Measurements from ENCODE around the gene VEPH1.

VEPH1 gene

GRCh38 chr3:157384031-157384430, 119.2 kb downstream of the VEPH1 start:
- no peak overlapping the region for H3K4me3 ChIP-seq (ENCODE audit: control insufficient read depth in 1 of 7, extremely low read depth in 1 of 7, insufficient read depth in 4 of 7, low read depth in 2 of 7, low read length in 6 of 7)
- H3K27ac ChIP-seq (ENCODE audit: insufficient read depth in 1 of 2, low read depth in 1 of 2, low read length in 2 of 2, poor library complexity in 1 of 2, severe bottlenecking in 2 of 2): no peak overlapping the region
- no peak for DNase-seq
- no peaks in the 10 kb centered on the region for H3K9me3 ChIP-seq (ENCODE audit: control extremely low read depth in 1 of 5, control insufficient read depth in 4 of 5, insufficient read depth in 2 of 5, low read depth in 1 of 5, low read length in 4 of 5)
- WGBS (ENCODE audit: insufficient coverage): no CpG with 5 or more reads among the region's 2 CpGs
- ChIA-PET CTCF (no interaction called here), POLR2A (no interaction called here)
- no peaks in the 10 kb centered on the region for H3K36me3 ChIP-seq (ENCODE audit: control insufficient read depth in 4 of 4, insufficient read depth in 4 of 4, low read length in 3 of 4)
- no peaks in the 10 kb centered on the region for H3K4me1 ChIP-seq (ENCODE audit: control extremely low read depth in 1 of 4, control insufficient read depth in 4 of 4, insufficient read depth in 4 of 4, low read length in 3 of 4)
- no peaks in the 10 kb centered on the region for H3K27me3 ChIP-seq (replicated peaks in 2 of 5; ENCODE audit: control insufficient read depth in 4 of 5, insufficient read depth in 5 of 5, low read length in 4 of 5)

GRCh38 chr3:157381606-157382005, 121.6 kb downstream of the VEPH1 start:
- Histone ChIP-seq H3K27me3 (replicated peaks in 2 of 5; ENCODE audit: control insufficient read depth in 4 of 5, insufficient read depth in 5 of 5, low read length in 4 of 5) (no peaks in the 10 kb centered on the region), H3K36me3 (ENCODE audit: control insufficient read depth in 4 of 4, insufficient read depth in 4 of 4, low read length in 3 of 4) (no peaks in the 10 kb centered on the region), H3K9me3 (ENCODE audit: control extremely low read depth in 1 of 5, control insufficient read depth in 4 of 5, insufficient read depth in 2 of 5, low read depth in 1 of 5, low read length in 4 of 5) (no peaks in the 10 kb centered on the region), H3K4me3 (ENCODE audit: control insufficient read depth in 1 of 7, extremely low read depth in 1 of 7, insufficient read depth in 4 of 7, low read depth in 2 of 7, low read length in 6 of 7) (no peak overlapping the region), H3K4me1 (ENCODE audit: control extremely low read depth in 1 of 4, control insufficient read depth in 4 of 4, insufficient read depth in 4 of 4, low read length in 3 of 4) (no peaks in the 10 kb centered on the region), H3K27ac (ENCODE audit: insufficient read depth in 1 of 2, low read depth in 1 of 2, low read length in 2 of 2, poor library complexity in 1 of 2, severe bottlenecking in 2 of 2) (no peak overlapping the region)
- ChIA-PET POLR2A (no interaction called here), CTCF (interaction anchor here (1.5 kb wide), 1 partner anchor 9 kb away, joined by 4 read pairs; no protein-coding TSS in a partner anchor)
- WGBS (ENCODE audit: insufficient coverage): no CpG with 5 or more reads among the region's 4 CpGs
- no peak for DNase-seq

- H3K9me3 ChIP-seq (ENCODE audit: control extremely low read depth in 1 of 5, control insufficient read depth in 4 of 5, insufficient read depth in 2 of 5, low read depth in 1 of 5, low read length in 4 of 5): no peaks in the 10 kb centered on the region
- no peaks in the 10 kb centered on the region for H3K27me3 ChIP-seq (replicated peaks in 2 of 5; ENCODE audit: control insufficient read depth in 4 of 5, insufficient read depth in 5 of 5, low read length in 4 of 5)
- H3K27ac ChIP-seq (ENCODE audit: insufficient read depth in 1 of 2, low read depth in 1 of 2, low read length in 2 of 2, poor library complexity in 1 of 2, severe bottlenecking in 2 of 2): no peak overlapping the region
- CTCF ChIA-PET: interaction anchor here (1.0 kb wide), 1 partner anchor 102 kb away, joined by 3 read pairs; no protein-coding TSS in a partner anchor
- no peak overlapping the region for H3K4me3 ChIP-seq (ENCODE audit: control insufficient read depth in 1 of 7, extremely low read depth in 1 of 7, insufficient read depth in 4 of 7, low read depth in 2 of 7, low read length in 6 of 7)
- POLR2A ChIA-PET: no interaction called here
- WGBS (ENCODE audit: insufficient coverage): no CpG with 5 or more reads among the region's 1 CpG
- no peaks in the 10 kb centered on the region for H3K36me3 ChIP-seq (ENCODE audit: control insufficient read depth in 4 of 4, insufficient read depth in 4 of 4, low read length in 3 of 4)
- H3K4me1 ChIP-seq (ENCODE audit: control extremely low read depth in 1 of 4, control insufficient read depth in 4 of 4, insufficient read depth in 4 of 4, low read length in 3 of 4): no peaks in the 10 kb centered on the region
- DNase-seq: no peak
Measured at GRCh38 chr3:157379525-157380140, 123.6 kb downstream of the VEPH1 start.

- Histone ChIP-seq H3K4me3 (ENCODE audit: control insufficient read depth in 1 of 7, extremely low read depth in 1 of 7, insufficient read depth in 4 of 7, low read depth in 2 of 7, low read length in 6 of 7) (no peak overlapping the region), H3K27me3 (replicated peaks in 2 of 5; ENCODE audit: control insufficient read depth in 4 of 5, insufficient read depth in 5 of 5, low read length in 4 of 5) (no peaks in the 10 kb centered on the region), H3K36me3 (ENCODE audit: control insufficient read depth in 4 of 4, insufficient read depth in 4 of 4, low read length in 3 of 4) (no peaks in the 10 kb centered on the region), H3K4me1 (ENCODE audit: control extremely low read depth in 1 of 4, control insufficient read depth in 4 of 4, insufficient read depth in 4 of 4, low read length in 3 of 4) (no peaks in the 10 kb centered on the region), H3K9me3 (ENCODE audit: control extremely low read depth in 1 of 5, control insufficient read depth in 4 of 5, insufficient read depth in 2 of 5, low read depth in 1 of 5, low read length in 4 of 5) (no peaks in the 10 kb centered on the region), H3K27ac (ENCODE audit: insufficient read depth in 1 of 2, low read depth in 1 of 2, low read length in 2 of 2, poor library complexity in 1 of 2, severe bottlenecking in 2 of 2) (no peak overlapping the region)
- CTCF ChIA-PET: no interaction called here
- WGBS (ENCODE audit: insufficient coverage): 97% methylated on average over 3 of the region's 5 CpGs
- no peak for DNase-seq
- POLR2A ChIA-PET: interaction anchor here (0.6 kb wide), 1 partner anchor 237 kb away, joined by 3 read pairs; no protein-coding TSS in a partner anchor
Measured at GRCh38 chr3:157376603-157377300, 126.5 kb downstream of the VEPH1 start.

GRCh38 chr3:157375342-157375986, 127.8 kb downstream of the VEPH1 start:
- no peak for DNase-seq
- CTCF ChIA-PET: no interaction called here
- no peak overlapping the region for H3K4me3 ChIP-seq (ENCODE audit: control insufficient read depth in 1 of 7, extremely low read depth in 1 of 7, insufficient read depth in 4 of 7, low read depth in 2 of 7, low read length in 6 of 7)
- POLR2A ChIA-PET: no interaction called here
- H3K9me3 ChIP-seq (ENCODE audit: control extremely low read depth in 1 of 5, control insufficient read depth in 4 of 5, insufficient read depth in 2 of 5, low read depth in 1 of 5, low read length in 4 of 5): no peaks in the 10 kb centered on the region
- no peaks in the 10 kb centered on the region for H3K4me1 ChIP-seq (ENCODE audit: control extremely low read depth in 1 of 4, control insufficient read depth in 4 of 4, insufficient read depth in 4 of 4, low read length in 3 of 4)
- H3K27ac ChIP-seq (ENCODE audit: insufficient read depth in 1 of 2, low read depth in 1 of 2, low read length in 2 of 2, poor library complexity in 1 of 2, severe bottlenecking in 2 of 2): no peak overlapping the region
- WGBS (ENCODE audit: insufficient coverage): 100% methylated on average over 3 of the region's 4 CpGs
- H3K27me3 ChIP-seq (replicated peaks in 2 of 5; ENCODE audit: control insufficient read depth in 4 of 5, insufficient read depth in 5 of 5, low read length in 4 of 5): no peaks in the 10 kb centered on the region
- no peaks in the 10 kb centered on the region for H3K36me3 ChIP-seq (ENCODE audit: control insufficient read depth in 4 of 4, insufficient read depth in 4 of 4, low read length in 3 of 4)

- CTCF ChIA-PET: interaction anchor here (1.2 to 2.2 kb wide), 2 partner anchors 14 to 39 kb away, joined by 4 to 5 read pairs; no protein-coding TSS in a partner anchor
- WGBS (ENCODE audit: insufficient coverage): 85% methylated on average over 2 of the region's 3 CpGs
- POLR2A ChIA-PET: no interaction called here
Measured at GRCh38 chr3:157374933-157375332, 128.3 kb downstream of the VEPH1 start.

GRCh38 chr3:157373783-157374182, 129.4 kb downstream of the VEPH1 start:
- DNase-seq: no peak
- no peaks in the 10 kb centered on the region for H3K9me3 ChIP-seq (ENCODE audit: control extremely low read depth in 1 of 5, control insufficient read depth in 4 of 5, insufficient read depth in 2 of 5, low read depth in 1 of 5, low read length in 4 of 5)
- no peaks in the 10 kb centered on the region for H3K4me1 ChIP-seq (ENCODE audit: control extremely low read depth in 1 of 4, control insufficient read depth in 4 of 4, insufficient read depth in 4 of 4, low read length in 3 of 4)
- CTCF ChIA-PET: interaction anchor here (1.2 to 2.2 kb wide), 4 partner anchors 9 to 37 kb away, joined by 3 to 5 read pairs (median 4); no protein-coding TSS in a partner anchor
- WGBS (ENCODE audit: insufficient coverage): 100% methylated on average over 4 of the region's 6 CpGs
- H3K4me3 ChIP-seq (ENCODE audit: control insufficient read depth in 1 of 7, extremely low read depth in 1 of 7, insufficient read depth in 4 of 7, low read depth in 2 of 7, low read length in 6 of 7): no peak overlapping the region
- H3K36me3 ChIP-seq (ENCODE audit: control insufficient read depth in 4 of 4, insufficient read depth in 4 of 4, low read length in 3 of 4): no peaks in the 10 kb centered on the region
- POLR2A ChIA-PET: no interaction called here
- H3K27ac ChIP-seq (ENCODE audit: insufficient read depth in 1 of 2, low read depth in 1 of 2, low read length in 2 of 2, poor library complexity in 1 of 2, severe bottlenecking in 2 of 2): no peak overlapping the region
- H3K27me3 ChIP-seq (replicated peaks in 2 of 5; ENCODE audit: control insufficient read depth in 4 of 5, insufficient read depth in 5 of 5, low read length in 4 of 5): no peaks in the 10 kb centered on the region

More at GRCh38 chr3:157374933-157375332, 128.3 kb downstream of the VEPH1 start:
- H3K9me3 ChIP-seq (ENCODE audit: control extremely low read depth in 1 of 5, control insufficient read depth in 4 of 5, insufficient read depth in 2 of 5, low read depth in 1 of 5, low read length in 4 of 5): no peaks in the 10 kb centered on the region
- H3K27ac ChIP-seq (ENCODE audit: insufficient read depth in 1 of 2, low read depth in 1 of 2, low read length in 2 of 2, poor library complexity in 1 of 2, severe bottlenecking in 2 of 2): no peak overlapping the region
- DNase-seq: no peak
- no peak overlapping the region for H3K4me3 ChIP-seq (ENCODE audit: control insufficient read depth in 1 of 7, extremely low read depth in 1 of 7, insufficient read depth in 4 of 7, low read depth in 2 of 7, low read length in 6 of 7)
- no peaks in the 10 kb centered on the region for H3K36me3 ChIP-seq (ENCODE audit: control insufficient read depth in 4 of 4, insufficient read depth in 4 of 4, low read length in 3 of 4)
- no peaks in the 10 kb centered on the region for H3K27me3 ChIP-seq (replicated peaks in 2 of 5; ENCODE audit: control insufficient read depth in 4 of 5, insufficient read depth in 5 of 5, low read length in 4 of 5)
- H3K4me1 ChIP-seq (ENCODE audit: control extremely low read depth in 1 of 4, control insufficient read depth in 4 of 4, insufficient read depth in 4 of 4, low read length in 3 of 4): no peaks in the 10 kb centered on the region
